ENCODE data around the gene FAM209B. TPM values are rescaled to one million over a fixed set of nuclear protein-coding genes. Genes with fewer than 3 reads are reported as not detected.
"Not testable (repeated sequence)": the region's sequence is repeated elsewhere in the genome, so short reads cannot be mapped to it uniquely, and the experiment has no call there.

Gene FAM209B
- total RNA-seq, 3 donors from 2014 or later: 0.40 to 1.5 (median 1.1) TPM

- DNase-seq; H3K4me1 Mint-ChIP-seq (ENCODE audit: low read depth); H3K27me3 Mint-ChIP-seq (ENCODE audit: low read depth); H3K4me3 Mint-ChIP-seq; ATAC-seq; H3K36me3 Mint-ChIP-seq (ENCODE audit: insufficient read depth); H3K9me3 Mint-ChIP-seq: not testable (repeated sequence)
Observed at GRCh38 chr20:56564526-56564925, 31.5 kb downstream of the FAM209B start.

DNA sequence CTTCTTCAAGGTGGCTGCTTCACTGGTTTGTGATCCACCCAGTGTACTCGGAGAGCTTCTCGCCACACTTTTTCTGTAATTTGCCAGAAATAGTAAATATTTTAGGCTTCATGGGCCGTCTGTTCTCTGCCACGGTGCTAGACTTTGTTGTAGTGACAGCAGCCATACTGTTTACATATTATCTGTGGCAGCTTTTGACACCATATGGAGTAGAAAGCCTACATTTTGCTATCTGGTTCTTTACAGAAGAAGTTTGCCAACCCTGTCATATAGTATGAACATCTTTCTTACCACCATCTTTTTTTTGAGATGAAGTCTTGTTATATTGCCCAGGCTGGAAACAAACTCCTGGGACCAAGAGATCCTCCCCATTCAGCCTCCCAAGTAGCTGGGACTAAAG lies 32.5 kb downstream of the FAM209B start:
- DNase-seq (no peak), ATAC-seq (no peak)
- Mint-ChIP-seq H3K27me3 (ENCODE audit: low read depth) (peaks cover 7% of the 10 kb centered on the region), H3K4me3 (no peak overlapping the region), H3K36me3 (ENCODE audit: insufficient read depth) (no peaks in the 10 kb centered on the region), H3K9me3 (no peaks in the 10 kb centered on the region), H3K4me1 (ENCODE audit: low read depth) (no peaks in the 10 kb centered on the region)

DNA sequence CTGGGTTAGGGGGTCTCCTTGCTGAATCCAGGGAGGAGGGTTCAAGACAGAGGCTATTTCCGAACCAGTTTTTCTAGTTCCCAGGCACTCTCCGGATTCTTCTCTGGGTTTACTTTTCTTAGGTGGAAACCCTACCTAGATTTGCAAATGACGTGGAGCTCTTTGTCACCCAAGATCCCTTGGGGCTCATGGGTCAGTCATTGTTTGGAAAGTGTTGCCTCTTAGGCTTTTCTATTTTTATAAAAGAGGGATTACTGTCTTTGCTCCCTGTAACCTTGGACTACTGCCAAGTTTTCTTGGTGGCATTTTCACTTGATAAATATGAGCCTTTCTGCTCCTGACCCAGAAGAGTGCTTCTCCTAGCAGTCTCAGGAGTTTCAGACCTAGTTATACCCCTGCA lies 33.6 kb downstream of the FAM209B start:
- Mint-ChIP-seq H3K36me3 (ENCODE audit: insufficient read depth) (no peaks in the 10 kb centered on the region), H3K9me3 (no peaks in the 10 kb centered on the region), H3K27me3 (ENCODE audit: low read depth) (peaks cover 8% of the 10 kb centered on the region), H3K4me1 (ENCODE audit: low read depth) (no peaks in the 10 kb centered on the region), H3K4me3 (no peak overlapping the region)
- ATAC-seq (no peak), DNase-seq (no peak)

DNA sequence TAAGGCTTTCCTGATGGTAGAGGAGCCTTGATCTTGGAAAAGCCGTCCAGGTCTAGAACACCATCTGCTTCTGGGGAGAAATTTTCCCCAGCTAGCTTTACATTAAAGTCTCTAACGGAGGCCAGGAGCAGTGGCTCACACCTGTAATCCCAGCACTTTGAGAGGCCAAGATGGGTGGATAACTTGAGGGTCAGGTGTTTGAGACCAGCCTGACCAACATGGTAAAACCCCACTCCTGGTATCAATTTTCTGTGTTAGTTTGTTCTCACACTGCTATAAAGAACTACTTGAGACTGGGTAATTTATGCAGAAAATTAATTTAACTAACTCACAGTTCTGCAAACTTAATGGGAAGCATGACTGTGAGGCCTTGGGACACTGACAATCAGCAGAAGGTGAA lies 37.8 kb downstream of the FAM209B start:
- DNase-seq (no peak), ATAC-seq (no peak)
- Mint-ChIP-seq H3K27me3 (ENCODE audit: low read depth) (peaks cover 20% of the 10 kb centered on the region), H3K9me3 (no peaks in the 10 kb centered on the region), H3K36me3 (ENCODE audit: insufficient read depth) (no peaks in the 10 kb centered on the region), H3K4me3 (no peak overlapping the region), H3K4me1 (ENCODE audit: low read depth) (no peaks in the 10 kb centered on the region)

- Mint-ChIP-seq H3K4me1 (ENCODE audit: low read depth) (no peaks in the 10 kb centered on the region), H3K36me3 (ENCODE audit: insufficient read depth) (no peaks in the 10 kb centered on the region), H3K4me3 (no peak overlapping the region), H3K27me3 (ENCODE audit: low read depth) (peaks cover 20% of the 10 kb centered on the region), H3K9me3 (no peaks in the 10 kb centered on the region)
- ATAC-seq (no peak), DNase-seq (no peak)
Observed at GRCh38 chr20:56572172-56572571, 39.1 kb downstream of the FAM209B start.

GRCh38 chr20:56573986-56574385 lies 40.9 kb downstream of the FAM209B start:
- DNase-seq (no peak), ATAC-seq (no peak)
- Mint-ChIP-seq H3K9me3 (no peaks in the 10 kb centered on the region), H3K4me3 (no peak overlapping the region), H3K36me3 (ENCODE audit: insufficient read depth) (no peaks in the 10 kb centered on the region), H3K4me1 (ENCODE audit: low read depth) (no peaks in the 10 kb centered on the region), H3K27me3 (ENCODE audit: low read depth) (peaks cover 20% of the 10 kb centered on the region)

DNA sequence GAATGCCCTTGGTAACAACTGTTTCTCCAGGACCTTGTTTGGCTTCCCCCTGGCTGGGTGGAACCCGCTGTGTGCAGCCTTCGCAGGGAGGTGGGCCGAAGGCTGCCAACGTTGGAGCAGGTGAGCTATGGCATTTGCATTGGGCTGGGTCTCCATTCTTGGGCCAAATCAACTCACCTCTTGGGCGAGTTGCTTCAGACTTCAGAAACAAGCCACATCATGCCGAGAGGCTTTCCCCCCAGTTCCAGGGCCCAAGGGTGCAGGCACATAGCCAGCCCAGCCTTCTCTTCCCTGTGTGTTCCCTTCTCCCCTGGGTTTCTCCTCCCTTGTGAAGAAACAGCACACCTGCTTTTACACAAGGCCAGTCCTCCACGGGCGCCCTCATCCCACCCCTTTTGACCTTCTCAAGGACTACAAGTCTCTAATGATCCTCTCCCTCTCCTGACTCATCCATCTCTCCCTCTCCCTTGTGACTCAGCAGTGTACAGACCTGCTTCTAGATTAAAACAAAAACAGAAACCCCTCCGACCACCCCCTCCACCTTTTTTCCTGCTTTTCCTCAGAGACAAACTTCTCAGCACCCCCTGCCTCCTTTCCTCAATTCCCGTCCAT lies 41.6 kb downstream of the FAM209B start:
- no peaks in the 10 kb centered on the region for H3K36me3 Mint-ChIP-seq (ENCODE audit: insufficient read depth)
- peaks cover 20% of the 10 kb centered on the region for H3K27me3 Mint-ChIP-seq (ENCODE audit: low read depth)
- ATAC-seq (no peak), DNase-seq (no peak)
- H3K9me3 Mint-ChIP-seq: no peaks in the 10 kb centered on the region
- H3K4me1 Mint-ChIP-seq (ENCODE audit: low read depth): no peaks in the 10 kb centered on the region
- no peak overlapping the region for H3K4me3 Mint-ChIP-seq

- DNase-seq (no peak), ATAC-seq (no peak)
- no peak overlapping the region for H3K4me3 Mint-ChIP-seq
- H3K27me3 Mint-ChIP-seq (ENCODE audit: low read depth): peaks cover 16% of the 10 kb centered on the region
- no peaks in the 10 kb centered on the region for H3K4me1 Mint-ChIP-seq (ENCODE audit: low read depth)
- no peaks in the 10 kb centered on the region for H3K9me3 Mint-ChIP-seq
- no peaks in the 10 kb centered on the region for H3K36me3 Mint-ChIP-seq (ENCODE audit: insufficient read depth)
Observed at GRCh38 chr20:56575157-56575556, 42.1 kb downstream of the FAM209B start.

DNA sequence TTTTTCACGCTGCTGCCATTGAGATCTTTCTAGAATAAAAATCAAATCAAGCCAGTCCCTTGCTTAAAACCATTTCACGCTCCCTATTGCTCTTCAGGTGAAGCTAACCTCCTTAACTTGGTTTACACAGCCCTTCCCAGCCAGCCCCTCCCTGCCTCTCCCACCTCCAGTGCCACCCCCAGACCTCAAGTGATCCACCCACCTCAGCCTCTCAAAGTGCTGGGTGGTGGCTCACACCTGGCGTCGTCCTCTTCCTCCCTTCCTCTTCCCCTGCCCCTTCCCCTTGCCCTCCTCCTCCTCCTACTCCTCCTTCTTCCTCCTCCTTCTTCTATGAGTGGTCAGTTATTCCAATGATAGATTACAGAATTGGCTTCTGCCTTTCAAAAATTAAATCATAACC lies 42.9 kb downstream of the FAM209B start:
- Mint-ChIP-seq H3K27me3 (ENCODE audit: low read depth) (peaks cover 13% of the 10 kb centered on the region), H3K36me3 (ENCODE audit: insufficient read depth) (no peaks in the 10 kb centered on the region), H3K9me3 (no peaks in the 10 kb centered on the region), H3K4me1 (ENCODE audit: low read depth) (no peaks in the 10 kb centered on the region), H3K4me3 (no peak overlapping the region)
- DNase-seq (no peak), ATAC-seq (no peak)

- ATAC-seq (no peak), DNase-seq (no peak)
- H3K36me3 Mint-ChIP-seq (ENCODE audit: insufficient read depth): no peaks in the 10 kb centered on the region
- H3K4me3 Mint-ChIP-seq: no peak overlapping the region
- H3K27me3 Mint-ChIP-seq (ENCODE audit: low read depth): peaks cover 12% of the 10 kb centered on the region
- no peaks in the 10 kb centered on the region for H3K4me1 Mint-ChIP-seq (ENCODE audit: low read depth)
- H3K9me3 Mint-ChIP-seq: no peaks in the 10 kb centered on the region
Observed at GRCh38 chr20:56579301-56579710, 46.3 kb downstream of the FAM209B start.

- Mint-ChIP-seq H3K36me3 (ENCODE audit: insufficient read depth) (no peaks in the 10 kb centered on the region), H3K4me3 (no peak overlapping the region), H3K27me3 (ENCODE audit: low read depth) (peaks cover 9% of the 10 kb centered on the region), H3K4me1 (ENCODE audit: low read depth) (no peaks in the 10 kb centered on the region), H3K9me3 (no peaks in the 10 kb centered on the region)
- DNase-seq (no peak), ATAC-seq (no peak)
Observed at GRCh38 chr20:56580226-56580625, 47.2 kb downstream of the FAM209B start.

DNA sequence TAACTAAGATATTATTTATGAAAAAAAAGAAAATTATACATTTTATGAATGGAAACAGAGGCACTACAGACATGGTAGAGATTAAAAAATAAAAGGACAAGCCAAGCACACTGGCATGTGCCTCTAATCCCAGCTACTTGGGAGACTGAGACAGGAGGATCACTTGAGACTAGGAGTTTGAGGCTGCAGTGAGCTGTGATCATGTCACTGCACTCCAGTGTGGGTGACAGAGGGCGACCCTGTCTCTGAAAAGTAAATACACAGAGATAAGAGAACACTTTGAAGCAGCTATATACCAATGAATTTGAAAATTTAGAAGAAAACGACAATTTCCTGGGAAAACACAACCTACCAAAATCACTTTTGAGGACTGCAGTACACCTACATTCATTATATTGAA lies 48.7 kb downstream of the FAM209B start:
- no peak for ATAC-seq
- Mint-ChIP-seq H3K36me3 (ENCODE audit: insufficient read depth) (no peaks in the 10 kb centered on the region), H3K4me1 (ENCODE audit: low read depth) (no peaks in the 10 kb centered on the region), H3K4me3 (no peak overlapping the region), H3K27me3 (ENCODE audit: low read depth) (peaks cover 5% of the 10 kb centered on the region), H3K9me3 (no peaks in the 10 kb centered on the region)
- no peak for DNase-seq

DNA sequence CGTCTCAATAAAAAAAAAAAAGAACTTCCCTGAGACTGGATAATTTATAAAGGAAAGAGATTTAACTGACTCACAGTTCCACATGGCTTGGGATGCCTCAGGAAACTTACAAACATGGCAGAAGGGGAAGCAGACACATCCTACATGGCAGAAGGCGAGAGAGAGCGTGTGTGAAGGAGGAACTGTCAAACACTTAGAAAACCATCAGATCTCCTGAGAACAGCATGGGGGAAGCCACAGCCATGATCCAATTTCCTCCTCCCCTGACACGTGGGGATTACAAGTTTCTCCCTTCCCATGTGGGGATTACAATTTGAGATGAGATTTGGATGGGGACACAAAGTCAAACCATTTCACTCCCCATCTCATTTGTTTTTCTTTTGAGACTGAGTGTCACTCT lies 49.5 kb downstream of the FAM209B start:
- Mint-ChIP-seq H3K36me3 (ENCODE audit: insufficient read depth) (no peaks in the 10 kb centered on the region), H3K4me1 (ENCODE audit: low read depth) (no peaks in the 10 kb centered on the region), H3K9me3 (no peaks in the 10 kb centered on the region), H3K4me3 (no peak overlapping the region), H3K27me3 (ENCODE audit: low read depth) (peaks cover 5% of the 10 kb centered on the region)
- DNase-seq: no peak
- ATAC-seq: no peak

GRCh38 chr20:56584916-56585315 lies 51.9 kb downstream of the FAM209B start:
- no peaks in the 10 kb centered on the region for H3K4me1 Mint-ChIP-seq (ENCODE audit: low read depth)
- H3K9me3 Mint-ChIP-seq: no peaks in the 10 kb centered on the region
- ATAC-seq: no peak
- DNase-seq: no peak
- no peak overlapping the region for H3K4me3 Mint-ChIP-seq
- H3K27me3 Mint-ChIP-seq (ENCODE audit: low read depth): peaks cover 7% of the 10 kb centered on the region
- H3K36me3 Mint-ChIP-seq (ENCODE audit: insufficient read depth): no peaks in the 10 kb centered on the region

Measured in activated T-cell treated with anti-CD3 and anti-CD28 coated beads, Interleukin-2, amount 50 U/mL, for 4 hours (primary cell).